ENCODE data around the gene PELI3. TPM values are rescaled to one million over a fixed set of nuclear protein-coding genes. Genes with fewer than 3 reads are reported as not detected.
A peak's percentile ranks its signal among the peaks of the same experiment; 100 is the strongest.
"Not testable (repeated sequence)": the region's sequence is repeated elsewhere in the genome, so short reads cannot be mapped to it uniquely, and the experiment has no call there.

The PELI3 gene
- total and polyA plus RNA-seq, 2 donors, result 1.5 to 2.4 TPM

- H3K36me3 ChIP-seq (ENCODE audit: control insufficient read depth in 2 of 2, insufficient read depth in 2 of 2, low read length in 1 of 2), result no peaks in the 10 kb centered on the region
- DNase-seq (ENCODE audit: low read depth in 6 of 9, low spot score in 9 of 9), result no peak
- H3K9me3 ChIP-seq (ENCODE audit: control insufficient read depth in 2 of 2, insufficient read depth in 1 of 2, low read length in 1 of 2), result peaks cover 0 to under 1% of the 10 kb centered on the region in 2 donors
- WGBS, result 77% methylated on average over 6 of the region's 6 CpGs
- H3K4me1 ChIP-seq (ENCODE audit: control insufficient read depth in 2 of 2, insufficient read depth in 2 of 2, low read length in 2 of 2), result peaks cover 0 to 5% of the 10 kb centered on the region in 2 donors
- peaks cover 0 to 2% of the 10 kb centered on the region in 2 donors for H3K27me3 ChIP-seq (ENCODE audit: control insufficient read depth in 2 of 2, insufficient read depth in 1 of 2, low read length in 1 of 2)
- H3K4me3 ChIP-seq (ENCODE audit: low read length in 2 of 2), result no peak overlapping the region
- H3K27ac ChIP-seq (ENCODE audit: low read depth in 1 of 2, low read length in 1 of 2), result no peak overlapping the region
These were observed 8.9 kb upstream of the PELI3 start for GRCh38 chr11:66457826-66458225.

DNA sequence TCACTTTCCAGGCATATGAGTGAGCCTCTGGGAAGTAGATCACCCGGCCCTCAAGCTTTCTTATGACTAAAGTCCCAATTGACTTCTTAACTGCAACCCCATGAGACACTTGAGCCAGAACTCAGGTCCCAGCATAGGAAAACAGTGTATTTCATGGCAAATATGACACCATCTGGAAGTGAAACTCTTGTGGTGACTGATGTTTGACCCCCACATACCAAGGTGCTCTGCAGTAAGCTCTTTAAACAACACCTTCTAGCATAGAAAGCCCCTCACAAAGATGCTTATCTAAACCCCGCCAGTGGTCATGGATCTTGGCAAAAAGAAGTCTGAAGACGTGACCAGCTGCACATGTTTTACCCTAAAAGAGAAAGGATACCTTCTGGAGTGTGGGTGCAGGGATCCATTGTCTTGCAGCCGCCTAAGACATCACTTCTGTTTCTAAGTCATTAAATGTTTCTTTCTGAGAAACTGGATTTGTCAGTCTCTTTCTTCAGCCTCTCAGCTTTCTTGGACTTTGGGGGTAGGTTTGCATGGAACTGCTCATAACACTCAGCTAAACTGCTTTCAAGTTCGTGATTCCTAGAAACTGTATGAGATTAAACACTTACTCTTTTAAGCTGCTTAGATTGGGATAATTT, 7.4 kb upstream of the PELI3 start:
- Histone ChIP-seq H3K36me3 (ENCODE audit: control insufficient read depth in 2 of 2, insufficient read depth in 2 of 2, low read length in 1 of 2) (no peaks in the 10 kb centered on the region), H3K27me3 (ENCODE audit: control insufficient read depth in 2 of 2, insufficient read depth in 1 of 2, low read length in 1 of 2) (no peaks in the 10 kb centered on the region), H3K4me1 (ENCODE audit: control insufficient read depth in 2 of 2, insufficient read depth in 2 of 2, low read length in 2 of 2) (peaks cover 0 to under 1% of the 10 kb centered on the region in 2 donors), H3K9me3 (ENCODE audit: control insufficient read depth in 2 of 2, insufficient read depth in 1 of 2, low read length in 1 of 2) (peaks cover 0 to 7% of the 10 kb centered on the region in 2 donors), H3K27ac (ENCODE audit: low read depth in 1 of 2, low read length in 1 of 2) (no peak overlapping the region), H3K4me3 (ENCODE audit: low read length in 2 of 2) (no peak overlapping the region)
- DNase-seq (ENCODE audit: low read depth in 6 of 9, low spot score in 9 of 9), result no peak
- WGBS, result 69% methylated on average over 5 of the region's 5 CpGs

DNA sequence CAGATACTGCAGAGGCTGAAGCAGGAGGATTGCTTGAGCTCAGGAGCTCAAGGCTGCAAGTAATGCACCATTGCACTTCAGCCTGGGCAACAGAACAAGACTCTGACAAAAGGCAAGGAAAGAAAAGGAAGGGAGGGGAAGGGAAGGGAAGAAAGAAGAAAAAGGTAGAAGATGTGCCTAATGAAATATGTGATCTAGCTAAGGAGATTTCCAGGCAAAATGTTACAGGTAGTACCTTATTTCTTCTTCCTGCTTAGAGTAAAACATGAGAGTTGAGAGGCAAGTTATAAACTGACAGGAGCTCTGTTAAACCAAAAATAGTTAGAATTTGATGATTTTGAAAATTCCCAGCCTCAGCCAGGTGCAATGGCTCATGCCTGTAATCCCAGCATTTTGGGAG, 4.7 kb upstream of the PELI3 start:
- DNase-seq (ENCODE audit: low read depth in 6 of 9, low spot score in 9 of 9), result no peak
- H3K9me3 ChIP-seq (ENCODE audit: control insufficient read depth in 2 of 2, insufficient read depth in 1 of 2, low read length in 1 of 2), result peaks cover 0 to 7% of the 10 kb centered on the region in 2 donors
- H3K27me3 ChIP-seq (ENCODE audit: control insufficient read depth in 2 of 2, insufficient read depth in 1 of 2, low read length in 1 of 2), result no peaks in the 10 kb centered on the region
- no peaks in the 10 kb centered on the region for H3K36me3 ChIP-seq (ENCODE audit: control insufficient read depth in 2 of 2, insufficient read depth in 2 of 2, low read length in 1 of 2)
- no peak overlapping the region for H3K27ac ChIP-seq (ENCODE audit: low read depth in 1 of 2, low read length in 1 of 2)
- peaks cover 0 to 19% of the 10 kb centered on the region in 2 donors for H3K4me1 ChIP-seq (ENCODE audit: control insufficient read depth in 2 of 2, insufficient read depth in 2 of 2, low read length in 2 of 2)
- no peak overlapping the region for H3K4me3 ChIP-seq (ENCODE audit: low read length in 2 of 2)

- H3K4me3 ChIP-seq (ENCODE audit: low read length in 2 of 2), result no peak overlapping the region
- DNase-seq (ENCODE audit: low read depth in 6 of 9, low spot score in 9 of 9), result no peak
These were observed 3.8 kb upstream of the PELI3 start for GRCh38 chr11:66462911-66463310.

GRCh38 chr11:66464116-66464515, 2.6 kb upstream of the PELI3 start:
- 99% methylated on average over 5 of the region's 5 CpGs for WGBS
- H3K27ac ChIP-seq (ENCODE audit: low read depth in 1 of 2, low read length in 1 of 2); H3K36me3 ChIP-seq (ENCODE audit: control insufficient read depth in 2 of 2, insufficient read depth in 2 of 2, low read length in 1 of 2); DNase-seq (ENCODE audit: low read depth in 6 of 9, low spot score in 9 of 9); H3K9me3 ChIP-seq (ENCODE audit: control insufficient read depth in 2 of 2, insufficient read depth in 1 of 2, low read length in 1 of 2); H3K4me3 ChIP-seq (ENCODE audit: low read length in 2 of 2); H3K27me3 ChIP-seq (ENCODE audit: control insufficient read depth in 2 of 2, insufficient read depth in 1 of 2, low read length in 1 of 2): not testable (repeated sequence)
- H3K4me1 ChIP-seq (ENCODE audit: control insufficient read depth in 2 of 2, insufficient read depth in 2 of 2, low read length in 2 of 2), result peaks cover 6 to 30% of the 10 kb centered on the region in 2 donors

More at GRCh38 chr11:66462911-66463310, 3.8 kb upstream of the PELI3 start:
- Histone ChIP-seq H3K36me3 (ENCODE audit: control insufficient read depth in 2 of 2, insufficient read depth in 2 of 2, low read length in 1 of 2) (no peaks in the 10 kb centered on the region), H3K4me1 (ENCODE audit: control insufficient read depth in 2 of 2, insufficient read depth in 2 of 2, low read length in 2 of 2) (peaks cover 6 to 27% of the 10 kb centered on the region in 2 donors), H3K9me3 (ENCODE audit: control insufficient read depth in 2 of 2, insufficient read depth in 1 of 2, low read length in 1 of 2) (peaks cover 0 to 7% of the 10 kb centered on the region in 2 donors), H3K27me3 (ENCODE audit: control insufficient read depth in 2 of 2, insufficient read depth in 1 of 2, low read length in 1 of 2) (peaks cover 0 to 7% of the 10 kb centered on the region in 2 donors), H3K27ac (ENCODE audit: low read depth in 1 of 2, low read length in 1 of 2) (no peak overlapping the region)
- WGBS, result 94% methylated on average over 3 of the region's 3 CpGs

DNA sequence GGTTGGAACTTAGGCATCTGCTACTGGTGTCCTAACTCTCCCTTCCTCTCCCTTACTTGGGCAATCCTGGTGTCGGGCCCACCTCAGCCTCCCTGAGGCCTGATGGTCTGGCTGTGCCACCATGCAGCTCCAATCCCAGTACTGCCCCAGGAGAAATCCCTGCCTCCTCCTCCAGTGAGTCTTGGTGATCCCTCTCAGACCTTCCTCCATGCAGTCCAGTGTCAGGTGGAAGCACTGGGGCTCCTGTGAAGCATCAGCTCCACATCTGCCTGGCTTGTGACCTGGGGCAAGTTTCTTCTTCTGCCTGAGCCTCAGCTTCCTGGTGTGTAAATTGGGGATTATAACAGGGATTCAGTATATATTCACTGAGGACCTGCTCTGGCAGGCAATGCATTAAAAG, 1.8 kb upstream of the PELI3 start:
- WGBS, result 100% methylated on average over 1 of the region's 1 CpG
- no peaks in the 10 kb centered on the region for H3K36me3 ChIP-seq (ENCODE audit: control insufficient read depth in 2 of 2, insufficient read depth in 2 of 2, low read length in 1 of 2)
- peaks cover 6 to 30% of the 10 kb centered on the region in 2 donors for H3K4me1 ChIP-seq (ENCODE audit: control insufficient read depth in 2 of 2, insufficient read depth in 2 of 2, low read length in 2 of 2)
- no peak overlapping the region for H3K4me3 ChIP-seq (ENCODE audit: low read length in 2 of 2)
- no peak for DNase-seq (ENCODE audit: low read depth in 6 of 9, low spot score in 9 of 9)
- H3K27ac ChIP-seq (ENCODE audit: low read depth in 1 of 2, low read length in 1 of 2), result no peak overlapping the region
- H3K27me3 ChIP-seq (ENCODE audit: control insufficient read depth in 2 of 2, insufficient read depth in 1 of 2, low read length in 1 of 2), result peaks cover 0 to 10% of the 10 kb centered on the region in 2 donors
- peaks cover 0 to 7% of the 10 kb centered on the region in 2 donors for H3K9me3 ChIP-seq (ENCODE audit: control insufficient read depth in 2 of 2, insufficient read depth in 1 of 2, low read length in 1 of 2)

GRCh38 chr11:66465373-66466224, 1.1 kb upstream of the PELI3 start:
- peak in 3 of 9 donors; percentile 4 to 28 (median 18) for DNase-seq (ENCODE audit: low read depth in 6 of 9, low spot score in 9 of 9)
- Histone ChIP-seq H3K9me3 (ENCODE audit: control insufficient read depth in 2 of 2, insufficient read depth in 1 of 2, low read length in 1 of 2) (peaks cover 0 to 7% of the 10 kb centered on the region in 2 donors), H3K36me3 (ENCODE audit: control insufficient read depth in 2 of 2, insufficient read depth in 2 of 2, low read length in 1 of 2) (no peaks in the 10 kb centered on the region), H3K27ac (ENCODE audit: low read depth in 1 of 2, low read length in 1 of 2) (peak overlapping the region in 1 of 2 donors; percentile 81), H3K27me3 (ENCODE audit: control insufficient read depth in 2 of 2, insufficient read depth in 1 of 2, low read length in 1 of 2) (peaks cover 0 to 10% of the 10 kb centered on the region in 2 donors), H3K4me3 (ENCODE audit: low read length in 2 of 2) (peak overlapping the region; percentile 68 to 70), H3K4me1 (ENCODE audit: control insufficient read depth in 2 of 2, insufficient read depth in 2 of 2, low read length in 2 of 2) (peaks cover 6 to 30% of the 10 kb centered on the region in 2 donors)
- 38% methylated on average over 19 of the region's 19 CpGs for WGBS

- DNase-seq (ENCODE audit: low read depth in 6 of 9, low spot score in 9 of 9), result peak in 4 of 9 donors; percentile 9 to 38 (median 22)
- Histone ChIP-seq H3K4me3 (ENCODE audit: low read length in 2 of 2) (peak overlapping the region; percentile 44 to 68), H3K27ac (ENCODE audit: low read depth in 1 of 2, low read length in 1 of 2) (no peak overlapping the region), H3K27me3 (ENCODE audit: control insufficient read depth in 2 of 2, insufficient read depth in 1 of 2, low read length in 1 of 2) (peaks cover 0 to 10% of the 10 kb centered on the region in 2 donors), H3K9me3 (ENCODE audit: control insufficient read depth in 2 of 2, insufficient read depth in 1 of 2, low read length in 1 of 2) (peaks cover 0 to 7% of the 10 kb centered on the region in 2 donors), H3K36me3 (ENCODE audit: control insufficient read depth in 2 of 2, insufficient read depth in 2 of 2, low read length in 1 of 2) (no peaks in the 10 kb centered on the region), H3K4me1 (ENCODE audit: control insufficient read depth in 2 of 2, insufficient read depth in 2 of 2, low read length in 2 of 2) (peaks cover 6 to 30% of the 10 kb centered on the region in 2 donors)
- WGBS, result 4% methylated on average over 72 of the region's 72 CpGs
These were observed 442 bp downstream of the PELI3 start for GRCh38 chr11:66467034-66467659.
